GM12878 (cell line): Measurements from ENCODE around the gene GRK5. TPM values are rescaled to one million over a fixed set of nuclear protein-coding genes. Genes with fewer than 3 reads are reported as not detected.

Experiments used
- ATAC-seq: fragments of 200-7000 bp; cut with Tn5 transposase; 3 replicates; pipeline ENCODE4 v1.9.1; 2020; ENCODE audit warnings: mild to moderate bottlenecking, moderate library complexity
- BruUV-seq: library from RNA; stranded (reverse); fragments of 400-500 nt; replicated peaks from 2 replicates; lab custom pipeline; 2021; lab: Mats Ljungman, UMichigan
- CTCF ChIA-PET: fragments of 300-600 bp; sonication (Branson Sonifier 250); formaldehyde crosslinking; extraction: SDS; loops from one replicate; lab custom pipeline; 2021; ENCODE audit warnings: inconsistent platforms; lab: Yijun Ruan, JAX
- POLR2A ChIA-PET: fragments of 350-600 bp; formaldehyde crosslinking; extraction: SDS; loops from one replicate; lab custom pipeline; 2021; ENCODE audit warnings: inconsistent platforms; lab: Charles Lee
- RAD21 ChIA-PET: fragments of 300-600 bp; sonication (Branson Sonifier 250); formaldehyde crosslinking; loops from one replicate; lab custom pipeline; 2023; ENCODE audit warnings: antibody characterized with exemption; ENCODE audit not compliant: unreplicated experiment; lab: Charles Lee
- SMC1A ChIA-PET: fragments of 300-600 bp; sonication (Branson Sonifier 250); formaldehyde crosslinking; loops from one replicate; lab custom pipeline; 2023; ENCODE audit not compliant: unreplicated experiment, uncharacterized antibody; lab: Charles Lee
- DNase-seq: peaks from one replicate; pipeline ENCODE4 v3.0.0-alpha.2; 2011; ENCODE audit warnings: low read depth, low spot score
- FAIRE-seq: peaks from 3 replicates; lab custom pipeline; 2011; peaks lifted over from hg19 to GRCh38; lab: Jason Lieb, UNC
- H2AFZ ChIP-seq: 2 replicates; pipeline ENCODE4 v1.6.0; 2011; ENCODE audit warnings: low read depth, low read length, control low read depth; ENCODE audit not compliant: control insufficient read depth
- H3K27ac ChIP-seq: 2 replicates; pipeline ENCODE4 v1.5.1; 2011; ENCODE audit warnings: control low read depth; ENCODE audit not compliant: control insufficient read depth, insufficient read depth
- H3K27me3 ChIP-seq, 2 experiments: replicated peaks in 1 of 2; 2 replicates each; pipeline versions ENCODE4 v1.6.0 to v1.6.1; 2011; ENCODE audit warnings: low read length in 1 of 2; ENCODE audit not compliant: control insufficient read depth in 2 of 2, insufficient read depth in 2 of 2
- H3K36me3 ChIP-seq, 2 experiments: 2 replicates each; pipeline ENCODE4 v1.5.1; 2011; ENCODE audit warnings: low read length in 1 of 2; ENCODE audit not compliant: control insufficient read depth in 2 of 2, insufficient read depth in 2 of 2
- H3K4me1 ChIP-seq: 2 replicates; pipeline ENCODE4 v1.6.1; 2011; ENCODE audit warnings: mild to moderate bottlenecking, low read length, moderate library complexity, mixed read lengths; ENCODE audit not compliant: control insufficient read depth, insufficient read depth
- H3K4me2 ChIP-seq: 2 replicates; pipeline ENCODE4 v1.6.0; 2011; ENCODE audit warnings: control low read depth; ENCODE audit not compliant: control insufficient read depth, insufficient read depth
- H3K4me3 ChIP-seq: fragments of 200-600 bp; sonication (generic); 2 replicates; pipeline ENCODE4 v1.5.1; 2016
- H3K79me2 ChIP-seq: 2 replicates; pipeline ENCODE4 v1.6.0; 2011; ENCODE audit warnings: low read length; ENCODE audit not compliant: control insufficient read depth, insufficient read depth
- H3K9ac ChIP-seq: 2 replicates; pipeline ENCODE4 v1.8.0; 2011; ENCODE audit warnings: low read length, control low read depth, mixed read lengths; ENCODE audit not compliant: control insufficient read depth, insufficient read depth
- H3K9me3 ChIP-seq: replicated peaks from 3 replicates; pipeline ENCODE4 v1.5.1; 2011; ENCODE audit warnings: mild to moderate bottlenecking, low read length; ENCODE audit not compliant: control insufficient read depth, insufficient read depth
- H4K20me1 ChIP-seq: 2 replicates; pipeline ENCODE4 v1.6.0; 2011; ENCODE audit not compliant: control insufficient read depth, insufficient read depth
- ASH2L ChIP-seq: fragments of 300-600, 200-600 bp; sonication (generic); IDR thresholded peaks from 2 replicates; pipeline ENCODE4 v1.6.1; 2017; ENCODE audit warnings: low read depth, mild to moderate bottlenecking, borderline replicate concordance
- BHLHE40 ChIP-seq, 2 experiments: fragments of 450-650 bp in 1 of 2; IDR thresholded peaks; 2 replicates each; pipeline ENCODE4 v1.6.1; 2011 to 2017; ENCODE audit warnings: low read depth in 2 of 2, borderline replicate concordance in 1 of 2, improper control_type of control experiment in 1 of 2, low read length in 1 of 2, mild to moderate bottlenecking in 1 of 2
- CTCF ChIP-seq, 3 experiments: IDR thresholded peaks in 2 of 3; conservative IDR thresholded peaks in 1 of 3; 2 replicates each; pipeline ENCODE4 v1.5.1; 2011; ENCODE audit warnings: low read depth in 3 of 3, low read length in 3 of 3, mild to moderate bottlenecking in 3 of 3, control low read depth in 2 of 3, moderate library complexity in 2 of 3, inconsistent platforms in 1 of 3, mixed read lengths in 1 of 3; ENCODE audit not compliant: control insufficient read depth in 2 of 3, insufficient read depth in 1 of 3; ENCODE audit errors: extremely low read depth in 1 of 3
- CUX1 ChIP-seq: IDR thresholded peaks from 2 replicates; pipeline ENCODE4 v1.6.1; 2012; ENCODE audit warnings: improper control_type of control experiment, low read depth, low read length; ENCODE audit not compliant: insufficient replicate concordance
- EGR1 ChIP-seq, 2 experiments: IDR thresholded peaks; 1 replicate in 1 of 2; 2 replicates in 1 of 2; pipeline ENCODE4 v1.6.1; 2011 to 2012; ENCODE audit warnings: low read depth in 2 of 2, low read length in 2 of 2, borderline replicate concordance in 1 of 2, mild to moderate bottlenecking in 1 of 2, moderate library complexity in 1 of 2
- EP300 ChIP-seq, 2 experiments: fragments of 150-350 bp in 1 of 2; IDR thresholded peaks; 2 replicates each; pipeline ENCODE4 v1.6.1; 2011 to 2012; ENCODE audit warnings: low read depth in 2 of 2, low read length in 2 of 2, borderline replicate concordance in 1 of 2, improper control_type of control experiment in 1 of 2, inconsistent platforms in 1 of 2; ENCODE audit not compliant: control insufficient read depth in 1 of 2
- HDGF ChIP-seq: fragments of 450-650 bp; IDR thresholded peaks from 2 replicates; pipeline ENCODE4 v1.6.1; 2016; ENCODE audit warnings: antibody characterized with exemption
- MXI1 ChIP-seq: fragments of 150-350 bp; IDR thresholded peaks from 2 replicates; pipeline ENCODE4 v1.6.1; 2011; ENCODE audit warnings: low read depth, mild to moderate bottlenecking, inconsistent platforms, low read length, improper control_type of control experiment
- NR2C1 ChIP-seq: fragments of 450-650 bp; IDR thresholded peaks from 2 replicates; pipeline ENCODE4 v1.6.1; 2017; ENCODE audit warnings: antibody characterized with exemption, mild to moderate bottlenecking, moderate library complexity
- SMAD5 ChIP-seq: IDR thresholded peaks from 2 replicates; pipeline ENCODE4 v1.6.1; 2016; ENCODE audit warnings: antibody characterized with exemption, low read depth
- TAF1 ChIP-seq: IDR thresholded peaks from 2 replicates; pipeline ENCODE4 v1.6.1; 2011; ENCODE audit warnings: mild to moderate bottlenecking, low read depth, low read length, borderline replicate concordance
- WGBS: methylation state at CpG from one replicate; pipeline ENCODE4 v1.1.6; 2016; ENCODE audit warnings: low lambda C conversion rate; ENCODE audit not compliant: insufficient replicate concordance, insufficient coverage; ENCODE audit errors: missing lambda C conversion rate; 5-methylcytosine and 5-hydroxymethylcytosine counted together
- in situ Hi-C: fragments of 300-500 bp; cut with MboI; formaldehyde crosslinking; loops from 9 replicates; pipeline ENCODE4 v1.14.3; 2018; ENCODE audit warnings: mixed read lengths
- intact Hi-C: fragments of 100-400 bp; cut with micrococcal nuclease; formaldehyde crosslinking; loops from one replicate; pipeline ENCODE4 v1.14.2; 2022; ENCODE audit not compliant: unreplicated experiment
- polyA plus RNA-seq, 11 experiments: library from polyadenylated mRNA; depleted of rRNA in 4 of 11; unstranded in 6 of 11; stranded (reverse) in 5 of 11; fragments of >200 nt; fragmentation: Nextera tagmentation in 4 of 11; fragmentation: Illumina TruSeq in 1 of 11; extraction: Ambion mirVana in 4 of 11; extraction: Trizol in 1 of 11; gene quantifications; 1 replicate in 1 of 11; 2 replicates in 10 of 11; pipeline versions ENCODE4 v1.2.1 to v1.2.3, GENCODE V29; 2011 to 2016; ENCODE audit warnings: inconsistent platforms in 2 of 11, missing spikeins in 2 of 11, low read depth in 1 of 11
- total RNA-seq, 4 experiments: library from RNA; depleted of rRNA in 3 of 4; stranded (reverse); fragments of >200 nt in 3 of 4; fragmentation: Illumina TruSeq in 1 of 4; extraction: Trizol in 1 of 4; gene quantifications; 2 replicates each; pipeline versions ENCODE4 v1.2.1 to v1.2.3, GENCODE V29; 2013 to 2021

Gene GRK5
- total and polyA plus RNA-seq, 10 of the 15 experiments (the other 5 are each of a cell fraction or from before 2014, with no cell fraction given), result 0.11 to 22.1 (median 10.0) TPM

- H3K4me1 ChIP-seq, result peaks cover 60% of the 10 kb centered on the region
- TF ChIP-seq ASH2L (no peak), CTCF (IDR thresholded peaks at IDR 0.05 in 2 of 3, conservative IDR thresholded peaks at IDR 0.05 in 1 of 3; ENCODE audit: control insufficient read depth in 2 of 3, extremely low read depth in 1 of 3, insufficient read depth in 1 of 3, low read depth in 3 of 3, low read length in 3 of 3) (no peak), NR2C1 (no peak), EP300 (IDR thresholded peaks at IDR 0.05; ENCODE audit: borderline replicate concordance in 1 of 2, control insufficient read depth in 1 of 2, low read depth in 2 of 2, low read length in 2 of 2) (no peak), MXI1 (no peak), EGR1 (IDR thresholded peaks at IDR 0.05; ENCODE audit: borderline replicate concordance in 1 of 2, low read depth in 2 of 2, low read length in 2 of 2) (no peak), SMAD5 (no peak), BHLHE40 (IDR thresholded peaks at IDR 0.05; ENCODE audit: borderline replicate concordance in 1 of 2, low read depth in 2 of 2, low read length in 1 of 2) (no peak), CUX1 (no peak), HDGF (no peak), TAF1 (no peak)
These were observed 163.8 kb downstream of the GRK5 start for GRCh38 chr10:119370972-119371703.

More at GRCh38 chr10:119370972-119371703, 163.8 kb downstream of the GRK5 start:
- Histone ChIP-seq H3K27ac (peak overlapping the region; percentile 48; the same call in 1 of the 2 replicates), H3K27me3 (no peaks in the 10 kb centered on the region), H3K4me3 (no peak overlapping the region), H3K79me2 (no peaks in the 10 kb centered on the region; the same call in none of the 2 replicates), H2AFZ (no peak overlapping the region), H3K4me2 (no peak overlapping the region), H3K9ac (no peak overlapping the region), H3K9me3 (no peaks in the 10 kb centered on the region), H3K36me3 (no peaks in the 10 kb centered on the region; a peak in 1 of 4 replicates), H4K20me1 (peaks cover 5% of the 10 kb centered on the region)
- no TSS peak for BruUV-seq
- ChIA-PET POLR2A (no interaction called here), RAD21 (interaction anchor here (0.6 to 1.8 kb wide), 5 partner anchors 62 to 304 kb away, joined by 3 to 8 read pairs (median 4); partner anchors contain the start of gene GRK5), SMC1A (interaction anchor here (1.1 kb wide), 1 partner anchor 164 kb away, joined by 3 read pairs; the partner anchor contains the start of gene GRK5), CTCF (interaction anchor here (1.5 to 1.7 kb wide), 2 partner anchors 165 to 172 kb away, joined by 3 to 4 read pairs; no protein-coding TSS in a partner anchor)
- ATAC-seq (no peak), DNase-seq (no peak), FAIRE-seq (no peak)
- 86% methylated on average over 22 of the region's 24 CpGs for WGBS
- in situ Hi-C loops, result no loop called here
- intact Hi-C loops, result loop anchor here (5.0 kb wide), 1 partner anchor 59 kb away; no protein-coding TSS in a partner anchor
